NOMO-1 (cell line): ENCODE results near the gene CDADC1.
A peak's percentile ranks its signal among the peaks of the same experiment; 100 is the strongest.

Source experiments
- DNase-seq, 2 experiments: peaks; one replicate each; lab custom pipeline; 2025; ENCODE audit not compliant: unreplicated experiment in 2 of 2; lab: John Stamatoyannopoulos, UW

CDADC1 gene

GRCh38 chr13:49247643-49248621 lies at the start of gene CDADC1:
TSS of gene CDADC1 (plus strand) at chr13:49247925. CDS start at chr13:49248038, 113 bp downstream.
- DNase-seq: peak; percentile 90 to 97

GRCh38 chr13:49206641-49207040 lies 41.1 kb upstream of the CDADC1 start:
- DNase-seq: no peak

- no peak for DNase-seq
These were observed 39.1 kb upstream of the CDADC1 start for GRCh38 chr13:49208619-49209018.

DNA sequence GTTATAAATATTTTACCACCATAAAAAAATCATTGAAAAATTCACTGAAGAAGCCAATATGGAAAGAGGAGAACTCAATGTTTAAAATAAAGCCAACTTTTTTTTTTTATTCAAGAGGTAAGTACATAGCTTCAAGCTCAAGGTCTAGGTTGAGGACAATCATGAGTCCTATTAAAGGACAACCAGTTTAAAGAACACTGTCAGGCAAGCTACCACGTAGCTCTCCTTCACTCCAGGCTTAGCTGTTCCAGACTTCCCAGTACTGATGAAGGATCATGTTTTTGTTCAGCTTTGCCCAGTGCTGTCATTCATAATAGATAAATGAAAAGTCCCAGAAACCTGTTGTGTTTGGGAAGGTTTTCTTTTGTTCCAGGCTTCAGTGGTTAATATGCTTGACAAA lies 37.6 kb upstream of the CDADC1 start:
- no peak for DNase-seq

DNA sequence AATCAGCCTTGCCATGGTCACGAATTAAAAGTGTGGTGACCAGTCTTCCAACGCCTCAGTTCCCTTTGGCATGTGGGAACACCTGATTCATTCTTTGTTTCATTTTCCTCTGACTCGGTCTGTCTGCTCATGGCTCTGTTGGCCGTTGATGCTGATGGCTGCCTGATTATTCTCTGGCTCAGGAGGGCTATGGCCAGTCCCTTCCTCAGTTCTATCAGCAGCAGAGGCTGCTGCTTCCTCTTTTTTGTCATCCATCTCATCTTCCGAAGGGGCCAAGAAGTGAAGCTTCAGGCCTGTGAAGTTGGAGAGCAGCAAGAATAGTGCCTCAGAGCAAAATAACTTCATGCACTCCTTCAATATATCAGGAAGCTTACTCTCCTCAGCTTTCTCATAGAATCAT lies 37.1 kb upstream of the CDADC1 start:
- no peak for DNase-seq

GRCh38 chr13:49213539-49213938 lies 34.2 kb upstream of the CDADC1 start:
- DNase-seq: no peak

GRCh38 chr13:49213997-49214916 lies 33.5 kb upstream of the CDADC1 start:
- DNase-seq: no peak

- DNase-seq: peak; percentile 89 to 90
These were observed 32.8 kb upstream of the CDADC1 start for GRCh38 chr13:49214917-49215376.

GRCh38 chr13:49216334-49216733 lies 31.4 kb upstream of the CDADC1 start:
- peak in 1 of 2 experiments; percentile 8 for DNase-seq

DNA sequence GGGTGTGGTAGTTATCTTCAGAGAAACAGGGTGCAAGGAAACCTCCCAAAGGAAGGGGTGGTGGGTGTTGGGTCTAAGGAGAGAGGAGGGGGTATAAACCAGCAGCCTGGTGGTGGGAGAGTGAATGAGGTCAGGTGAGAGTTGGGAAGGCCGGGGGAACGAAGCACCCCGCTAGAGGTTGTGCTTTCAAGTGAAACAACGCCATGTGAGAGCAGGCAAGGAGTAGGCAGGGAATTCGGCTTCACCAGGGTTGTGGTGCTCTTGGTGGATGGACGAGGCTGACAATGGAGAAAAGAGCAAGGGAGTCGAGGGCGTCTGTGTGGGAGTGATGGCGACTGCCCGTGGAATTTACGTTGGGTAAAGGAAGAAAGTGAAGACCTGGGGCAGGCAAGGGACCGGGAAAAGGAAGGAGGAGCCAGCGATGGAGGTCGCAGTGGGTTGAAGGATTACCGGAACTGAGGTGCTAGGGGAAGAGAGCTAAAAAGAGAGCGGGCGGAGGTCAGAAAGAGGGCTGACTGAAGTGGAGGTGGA lies 29.7 kb upstream of the CDADC1 start:
- no peak for DNase-seq

DNA sequence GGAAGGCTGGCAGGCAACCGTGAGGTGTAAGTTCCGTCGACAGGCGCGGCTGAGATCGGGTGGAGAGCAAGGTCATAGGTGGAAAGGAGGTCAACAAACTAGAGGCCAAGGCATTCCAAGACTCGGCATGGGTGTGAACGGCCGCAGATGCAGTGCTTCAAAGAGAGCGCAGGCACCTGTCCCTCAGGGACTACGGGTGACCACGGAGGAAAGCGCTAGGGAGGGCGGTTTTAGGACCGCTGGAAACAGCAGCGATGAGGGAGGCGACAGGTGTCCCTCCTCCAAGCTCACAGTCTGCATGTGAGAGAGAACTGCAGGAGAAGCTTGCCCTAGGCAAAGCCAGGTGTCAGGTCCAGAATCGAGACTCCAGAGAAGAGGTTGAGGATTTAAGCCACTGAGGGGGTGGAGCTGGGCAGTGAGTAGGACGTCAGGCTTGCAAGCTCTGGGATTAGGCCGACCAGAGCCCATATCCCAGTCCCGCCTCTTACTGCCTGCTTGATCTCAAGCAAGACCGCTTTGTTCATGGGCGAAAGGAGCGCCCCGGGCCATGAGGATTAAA lies 29.2 kb upstream of the CDADC1 start:
- DNase-seq: no peak

GRCh38 chr13:49219647-49220035 lies 28.1 kb upstream of the CDADC1 start:
- no peak for DNase-seq

DNA sequence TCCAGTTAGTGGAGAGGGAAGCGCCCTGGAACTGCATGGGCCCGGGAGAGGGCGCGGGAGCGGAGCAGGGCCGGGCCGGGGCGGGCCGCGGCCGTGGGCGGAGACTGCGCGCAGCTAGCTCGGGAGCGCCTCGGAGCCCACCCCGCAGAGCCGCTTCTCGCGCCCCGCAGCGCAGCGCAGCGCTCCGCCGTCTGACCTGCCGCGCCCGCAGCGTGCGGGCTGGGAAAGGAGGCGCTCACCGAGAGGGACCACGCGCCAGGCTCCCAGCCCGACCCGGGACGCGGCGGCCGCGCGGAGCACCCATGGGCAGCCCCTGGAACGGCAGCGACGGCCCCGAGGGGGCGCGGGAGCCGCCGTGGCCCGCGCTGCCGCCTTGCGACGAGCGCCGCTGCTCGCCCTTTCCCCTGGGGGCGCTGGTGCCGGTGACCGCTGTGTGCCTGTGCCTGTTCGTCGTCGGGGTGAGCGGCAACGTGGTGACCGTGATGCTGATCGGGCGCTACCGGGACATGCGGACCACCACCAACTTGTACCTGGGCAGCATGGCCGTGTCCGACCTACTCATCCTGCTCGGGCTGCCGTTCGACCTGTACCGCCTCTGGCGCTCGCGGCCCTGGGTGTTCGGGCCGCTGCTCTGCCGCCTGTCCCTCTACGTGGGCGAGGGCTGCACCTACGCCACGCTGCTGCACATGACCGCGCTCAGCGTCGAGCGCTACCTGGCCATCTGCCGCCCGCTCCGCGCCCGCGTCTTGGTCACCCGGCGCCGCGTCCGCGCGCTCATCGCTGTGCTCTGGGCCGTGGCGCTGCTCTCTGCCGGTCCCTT lies 27.5 kb upstream of the CDADC1 start, which contains the start of gene MLNR:
MLNR (plus strand) TSS at position 303 of the 820 bp plus-strand sequence; CDS start at position 303, 0 bp downstream.
- DNase-seq: peak in 1 of 2 experiments; percentile 7

DNA sequence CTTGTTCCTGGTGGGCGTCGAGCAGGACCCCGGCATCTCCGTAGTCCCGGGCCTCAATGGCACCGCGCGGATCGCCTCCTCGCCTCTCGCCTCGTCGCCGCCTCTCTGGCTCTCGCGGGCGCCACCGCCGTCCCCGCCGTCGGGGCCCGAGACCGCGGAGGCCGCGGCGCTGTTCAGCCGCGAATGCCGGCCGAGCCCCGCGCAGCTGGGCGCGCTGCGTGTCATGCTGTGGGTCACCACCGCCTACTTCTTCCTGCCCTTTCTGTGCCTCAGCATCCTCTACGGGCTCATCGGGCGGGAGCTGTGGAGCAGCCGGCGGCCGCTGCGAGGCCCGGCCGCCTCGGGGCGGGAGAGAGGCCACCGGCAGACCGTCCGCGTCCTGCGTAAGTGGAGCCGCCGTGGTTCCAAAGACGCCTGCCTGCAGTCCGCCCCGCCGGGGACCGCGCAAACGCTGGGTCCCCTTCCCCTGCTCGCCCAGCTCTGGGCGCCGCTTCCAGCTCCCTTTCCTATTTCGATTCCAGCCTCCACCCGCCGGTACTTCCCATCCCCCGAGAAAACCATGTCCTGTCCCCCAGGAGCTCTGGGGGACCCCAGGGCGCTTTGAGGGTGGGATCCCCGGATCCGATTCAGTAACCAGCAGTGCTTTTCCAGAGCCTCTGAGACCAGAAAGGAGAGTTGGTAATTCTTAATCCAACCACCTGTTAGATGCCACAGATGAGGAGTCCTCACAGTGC lies 26.7 kb upstream of the CDADC1 start:
- no peak for DNase-seq

DNA sequence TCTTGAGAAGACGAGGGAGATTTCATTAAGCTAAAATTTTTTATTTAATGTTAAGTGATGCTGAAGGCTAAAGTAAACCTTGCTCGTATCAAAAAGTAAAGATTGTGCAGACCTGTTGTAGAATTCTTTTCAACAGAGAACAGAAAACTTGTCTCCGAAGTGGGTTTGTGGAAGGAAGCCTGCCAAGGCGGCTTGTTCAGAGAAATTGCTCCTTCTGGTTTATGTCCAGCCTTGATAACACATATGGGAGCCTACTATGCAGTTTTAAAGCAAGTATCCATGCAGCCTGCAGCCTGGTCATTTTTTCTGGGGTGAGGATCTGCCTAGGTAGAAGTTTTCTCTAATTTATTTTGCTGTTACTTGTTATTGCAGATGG lies 26.1 kb upstream of the CDADC1 start:
- DNase-seq: no peak

- DNase-seq: peak in 1 of 2 experiments; percentile 8
These were observed 22.3 kb upstream of the CDADC1 start for GRCh38 chr13:49225223-49226042.

DNA sequence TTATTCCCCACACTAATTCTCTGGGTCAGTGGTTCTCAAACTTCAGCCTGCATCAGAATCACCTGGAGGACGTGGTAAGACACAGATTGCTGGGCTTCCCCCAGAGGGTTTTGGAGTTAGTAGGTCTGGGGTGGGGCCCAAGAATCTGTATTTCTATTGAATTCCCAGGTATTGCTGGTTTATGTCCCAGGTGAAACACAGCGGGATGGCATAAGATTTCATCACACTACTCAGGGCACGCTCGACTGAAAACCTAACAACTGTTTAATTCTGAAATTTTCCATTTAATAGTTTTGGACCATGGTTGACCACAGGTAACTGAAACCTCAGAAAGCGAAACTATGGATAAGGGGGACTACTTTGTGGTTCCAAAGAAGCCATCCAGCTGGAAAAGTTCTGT lies 21.1 kb upstream of the CDADC1 start:
- DNase-seq: no peak

- no peak for DNase-seq
These were observed 13.0 kb upstream of the CDADC1 start for GRCh38 chr13:49234741-49235140.
